Keratinocyte (primary cell): Measurements from ENCODE around the gene ZNF563. TPM values are rescaled to one million over a fixed set of nuclear protein-coding genes. Genes with fewer than 3 reads are reported as not detected.

Experiments
- DNase-seq: peaks from one replicate; pipeline ENCODE4 v3.0.0-alpha.2; 2011; ENCODE audit warnings: low read depth, missing footprints, low spot score
- FAIRE-seq: peaks from 2 replicates; lab custom pipeline; 2011; peaks lifted over from hg19 to GRCh38; lab: Jason Lieb, UNC
- H2AFZ ChIP-seq: 2 replicates; pipeline ENCODE4 v1.6.0; 2012; ENCODE audit warnings: low read length, control low read depth, inconsistent platforms; ENCODE audit not compliant: control insufficient read depth
- H3K27ac ChIP-seq: 2 replicates; pipeline ENCODE4 v1.5.1; 2011; ENCODE audit warnings: low read length; ENCODE audit not compliant: control insufficient read depth, insufficient read depth
- H3K27me3 ChIP-seq: 3 replicates; pipeline ENCODE4 v1.6.0; 2011; ENCODE audit warnings: low read length; ENCODE audit not compliant: control insufficient read depth, insufficient read depth; ENCODE audit errors: extremely low read depth
- H3K36me3 ChIP-seq, 2 experiments: 2 replicates in 1 of 2; 3 replicates in 1 of 2; pipeline ENCODE4 v1.5.1; 2011; ENCODE audit warnings: low read length in 2 of 2, mild to moderate bottlenecking in 1 of 2; ENCODE audit not compliant: control insufficient read depth in 2 of 2, insufficient read depth in 2 of 2; ENCODE audit errors: extremely low read depth in 1 of 2
- H3K4me1 ChIP-seq: 3 replicates; pipeline ENCODE4 v1.5.1; 2011; ENCODE audit warnings: low read length; ENCODE audit not compliant: control insufficient read depth, insufficient read depth; ENCODE audit errors: extremely low read depth
- H3K4me2 ChIP-seq: 3 replicates; pipeline ENCODE4 v1.6.0; 2011; ENCODE audit warnings: low read depth, low read length; ENCODE audit not compliant: control insufficient read depth, insufficient read depth; ENCODE audit errors: extremely low read depth
- H3K4me3 ChIP-seq, 3 experiments: fragments of 200-600 bp in 1 of 3; sonication (generic) in 1 of 3; 2 replicates in 2 of 3; 3 replicates in 1 of 3; pipeline ENCODE4 v1.5.1; 2011 to 2016; ENCODE audit warnings: low read length in 3 of 3, mild to moderate bottlenecking in 3 of 3, control low read depth in 2 of 3, inconsistent platforms in 1 of 3, low read depth in 1 of 3, mixed read lengths in 1 of 3, mixed run types in 1 of 3, moderate library complexity in 1 of 3; ENCODE audit not compliant: control insufficient read depth in 2 of 3, insufficient read depth in 2 of 3; ENCODE audit errors: extremely low read depth in 1 of 3
- H3K79me2 ChIP-seq: 2 replicates; pipeline ENCODE4 v1.6.0; 2012; ENCODE audit warnings: low read length; ENCODE audit not compliant: control insufficient read depth, insufficient read depth
- H3K9ac ChIP-seq: 3 replicates; pipeline ENCODE4 v1.6.0; 2011; ENCODE audit warnings: low read length; ENCODE audit not compliant: control insufficient read depth, insufficient read depth; ENCODE audit errors: extremely low read depth
- H3K9me1 ChIP-seq: 3 replicates; pipeline ENCODE4 v1.6.0; 2011; ENCODE audit warnings: low read length; ENCODE audit not compliant: control insufficient read depth, insufficient read depth; ENCODE audit errors: extremely low read depth
- H3K9me3 ChIP-seq: 2 replicates; pipeline ENCODE4 v1.5.1; 2012; ENCODE audit warnings: low read depth, low read length; ENCODE audit not compliant: control insufficient read depth
- H4K20me1 ChIP-seq: 3 replicates; pipeline ENCODE4 v1.6.0; 2011; ENCODE audit warnings: low read length; ENCODE audit not compliant: control insufficient read depth, insufficient read depth; ENCODE audit errors: extremely low read depth
- CTCF ChIP-seq, 3 experiments: IDR thresholded peaks in 1 of 3; conservative IDR thresholded peaks in 1 of 3; optimal IDR thresholded peaks in 1 of 3; 2 replicates in 2 of 3; 3 replicates in 1 of 3; pipeline versions ENCODE3 to v1.5.1; 2011; ENCODE audit warnings: low read length in 3 of 3, mild to moderate bottlenecking in 3 of 3, moderate library complexity in 2 of 3, control low read depth in 1 of 3, inconsistent platforms in 1 of 3; ENCODE audit not compliant: insufficient read depth in 2 of 3; ENCODE audit errors: extremely low read depth in 1 of 3
- EZH2 ChIP-seq: IDR thresholded peaks from one replicate; pipeline ENCODE4 v1.6.1; 2012; ENCODE audit warnings: inconsistent platforms, mild to moderate bottlenecking, low read length, moderate library complexity
- dilution Hi-C: fragments of 300-500 bp; cut with MboI; formaldehyde crosslinking; loops from one replicate; pipeline ENCODE4 v1.7.0; 2020; ENCODE audit warnings: low sequenced_read_pairs; ENCODE audit not compliant: extremely low pct_ligation_motif_present
- polyA minus RNA-seq, 3 experiments: library from RNA; depleted of rRNA, polyadenylated mRNA; stranded (reverse); fragments of >200 nt; gene quantifications; 1 replicate in 1 of 3; 2 replicates in 1 of 3; 3 replicates in 1 of 3; pipeline ENCODE4 v1.2.3, GENCODE V29; 2011
- polyA plus RNA-seq, 5 experiments: library from polyadenylated mRNA; depleted of rRNA in 3 of 5; stranded (reverse) in 3 of 5; stranded (forward) in 1 of 5; unstranded in 1 of 5; fragments of >200 nt; gene quantifications; 1 replicate in 1 of 5; 2 replicates in 3 of 5; 3 replicates in 1 of 5; pipeline versions ENCODE4 v1.2.1 to v1.2.3, GENCODE V29; 2011 to 2012; ENCODE audit warnings: missing spikeins in 2 of 5, low read depth in 1 of 5, low replicate concordance in 1 of 5

The ZNF563 gene
- polyA plus RNA-seq = 3.2 to 4.7 TPM (median 3.8 TPM) in 3 replicates
- 7.0 TPM for polyA plus RNA-seq (2011; ENCODE audit: low read depth)
- 2.7 and 4.8 TPM in 2 replicates for polyA plus RNA-seq (2011; cell fraction: cytosol; rRNA removed)
- 5.1 and 5.8 TPM in 2 replicates for polyA plus RNA-seq (2011; cell fraction: nucleus; rRNA removed)
- polyA plus RNA-seq (2012; ENCODE audit: low replicate concordance) = 4.1 and 4.2 TPM in 2 replicates
- polyA minus RNA-seq = 1.1 to 5.8 TPM (median 4.4 TPM) in 3 replicates
- polyA minus RNA-seq (2011; cell fraction: cytosol; rRNA and poly(A)+ RNA removed) = 5.2 TPM
- 3.6 TPM in 2 replicates for polyA minus RNA-seq (2011; cell fraction: nucleus; rRNA and poly(A)+ RNA removed)

GRCh38 chr19:12333162-12334159, at the start of gene ZNF563:
Gene ZNF563, minus strand, starts transcription at chr19:12333633. Its CDS starts 151 bp downstream, at chr19:12333482.
- no peaks in the 10 kb centered on the region for H3K9me1 ChIP-seq
- peak within 1 kb of the TSS; percentile 96 for H2AFZ ChIP-seq
- peak within 1 kb of the TSS; percentile 100 for H3K4me2 ChIP-seq
- peak within 1 kb of the TSS; percentile 88 for H3K9ac ChIP-seq
- H3K27me3 ChIP-seq = no peaks in the 10 kb centered on the region
- peaks cover 1% of the 10 kb centered on the region for H3K79me2 ChIP-seq
- FAIRE-seq (peak; percentile 92), DNase-seq (peak; percentile 95)
- H3K9me3 ChIP-seq = no peaks in the 10 kb centered on the region
- peaks cover 18% of the 10 kb centered on the region for H3K4me1 ChIP-seq
- dilution Hi-C loops = no loop called here
- H3K4me3 ChIP-seq = peak within 1 kb of the TSS; percentile 66 to 85 (median 77)
- no peaks in the 10 kb centered on the region for H4K20me1 ChIP-seq
- no peaks in the 10 kb centered on the region for H3K36me3 ChIP-seq
- H3K27ac ChIP-seq = peak within 1 kb of the TSS; percentile 79
- TF ChIP-seq CTCF (optimal IDR thresholded peaks at IDR 0.05 in 1 of 3, IDR thresholded peaks at IDR 0.05 in 1 of 3, conservative IDR thresholded peaks at IDR 0.05 in 1 of 3; ENCODE audit: extremely low read depth in 1 of 3, insufficient read depth in 2 of 3, low read length in 3 of 3) (no peak), EZH2 (no peak)

- DNase-seq (no peak), FAIRE-seq (no peak)
- Histone ChIP-seq H3K27me3 (no peaks in the 10 kb centered on the region), H2AFZ (no peak overlapping the region), H3K4me1 (no peaks in the 10 kb centered on the region), H3K36me3 (no peaks in the 10 kb centered on the region), H3K79me2 (no peaks in the 10 kb centered on the region), H3K9me3 (peaks cover 12% of the 10 kb centered on the region), H4K20me1 (no peaks in the 10 kb centered on the region), H3K9ac (no peak overlapping the region), H3K4me2 (no peak overlapping the region), H3K4me3 (no peak overlapping the region), H3K27ac (no peak overlapping the region), H3K9me1 (no peaks in the 10 kb centered on the region)
- dilution Hi-C loops = no loop called here
- TF ChIP-seq EZH2 (no peak), CTCF (optimal IDR thresholded peaks at IDR 0.05 in 1 of 3, IDR thresholded peaks at IDR 0.05 in 1 of 3, conservative IDR thresholded peaks at IDR 0.05 in 1 of 3; ENCODE audit: extremely low read depth in 1 of 3, insufficient read depth in 2 of 3, low read length in 3 of 3) (no peak)
Observed at GRCh38 chr19:12380444-12380737, 47.0 kb upstream of the ZNF563 start.
